ENCODE measurements around the gene KCNE3.
"Not testable (repeated sequence)": the region's sequence is repeated elsewhere in the genome, so short reads cannot be mapped to it uniquely, and the experiment has no call there.

KCNE3 gene

DNA sequence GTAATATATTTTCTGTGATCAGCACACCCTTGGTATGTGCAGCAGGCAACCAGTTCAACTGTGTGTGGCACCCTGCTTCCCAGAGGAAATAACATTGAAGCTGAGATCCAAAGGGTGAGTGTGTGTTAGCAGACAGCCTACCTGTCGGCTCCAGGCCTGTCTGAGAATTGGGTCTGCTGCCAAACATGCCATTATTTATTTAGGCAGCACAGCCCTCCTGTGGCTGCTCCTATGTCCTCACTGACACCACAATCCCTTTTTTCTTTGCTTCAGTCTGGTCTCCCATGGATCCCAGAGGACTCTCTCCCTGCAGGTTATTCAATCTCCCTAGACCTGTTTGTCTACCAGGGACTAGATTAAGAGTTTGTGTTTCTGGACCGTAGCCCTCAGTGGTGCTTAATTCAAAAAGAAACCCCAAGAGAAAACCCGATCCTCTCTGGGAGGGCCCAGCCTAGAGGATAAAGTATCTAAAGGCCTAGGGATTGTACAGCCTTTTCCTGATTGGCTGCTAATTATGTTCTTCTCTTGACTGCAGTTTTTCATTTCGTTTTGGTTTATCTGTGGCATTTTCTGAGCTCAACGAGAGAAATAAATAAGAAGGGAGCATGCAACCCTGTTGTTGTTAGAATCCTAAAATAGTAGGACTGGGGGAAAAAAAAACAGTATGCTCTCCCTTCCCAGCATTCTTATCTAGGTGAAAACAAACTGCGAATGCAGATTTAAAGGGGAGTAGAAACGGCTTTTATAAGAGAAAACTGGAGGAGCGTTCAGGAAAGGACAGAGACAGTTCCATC, 24.1 kb downstream of the KCNE3 start:
- no peak for DNase-seq (ENCODE audit: low spot score)

DNA sequence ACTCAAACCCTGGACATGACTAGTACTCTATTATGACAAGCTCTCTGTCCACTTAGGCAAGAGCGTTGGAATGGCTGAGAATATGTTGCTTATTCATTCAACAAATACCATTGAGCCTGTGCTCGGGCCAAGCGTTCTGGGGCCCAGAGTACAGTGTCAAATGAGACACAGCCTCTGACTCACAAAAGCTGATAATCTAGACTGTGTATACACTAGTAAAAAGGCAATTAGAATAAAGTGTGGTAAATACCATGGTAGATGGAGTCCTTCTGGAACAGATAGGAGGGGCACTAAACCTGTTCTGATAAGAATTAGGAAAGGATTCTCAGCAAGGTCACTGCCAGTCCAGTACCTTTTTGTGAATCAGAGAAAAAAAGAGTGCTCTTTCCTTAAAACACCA, 24.7 kb downstream of the KCNE3 start:
- DNase-seq (ENCODE audit: low spot score) = no peak

- no peak for DNase-seq (ENCODE audit: low spot score)
Observed at GRCh38 chr11:74438681-74439080, 28.7 kb downstream of the KCNE3 start.

- DNase-seq (ENCODE audit: low spot score) = no peak
Observed at GRCh38 chr11:74437441-74438042, 29.8 kb downstream of the KCNE3 start.

- DNase-seq (ENCODE audit: low spot score) = no peak
Observed at GRCh38 chr11:74434528-74434927, 32.8 kb downstream of the KCNE3 start.

- DNase-seq (ENCODE audit: low spot score) = no peak
Observed at GRCh38 chr11:74429205-74429604, 38.1 kb downstream of the KCNE3 start.

DNA sequence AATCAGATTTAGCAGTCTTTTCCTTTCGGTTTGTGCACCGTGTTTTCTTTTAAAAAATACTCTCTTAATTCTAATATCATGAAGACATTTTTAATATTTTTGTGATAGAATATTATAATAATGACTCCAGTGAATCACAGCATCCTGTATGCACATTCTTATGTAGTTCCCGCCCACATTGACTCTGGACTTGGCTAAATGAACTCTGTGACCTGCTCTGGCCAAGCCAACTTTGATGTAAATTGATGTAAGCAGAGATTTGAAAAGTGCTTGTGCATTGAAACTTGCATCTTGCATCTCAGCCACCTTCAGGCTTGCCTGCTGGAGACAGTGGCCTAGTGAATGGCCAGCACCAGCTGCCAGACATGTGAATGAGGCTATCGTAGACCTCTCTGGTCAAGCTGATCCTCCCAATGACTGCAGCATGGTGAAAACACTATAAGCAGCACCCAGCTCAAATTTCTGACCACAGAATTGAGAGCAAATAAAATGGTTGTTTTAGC, 39.9 kb downstream of the KCNE3 start:
- no peak for DNase-seq (ENCODE audit: low spot score)

DNA sequence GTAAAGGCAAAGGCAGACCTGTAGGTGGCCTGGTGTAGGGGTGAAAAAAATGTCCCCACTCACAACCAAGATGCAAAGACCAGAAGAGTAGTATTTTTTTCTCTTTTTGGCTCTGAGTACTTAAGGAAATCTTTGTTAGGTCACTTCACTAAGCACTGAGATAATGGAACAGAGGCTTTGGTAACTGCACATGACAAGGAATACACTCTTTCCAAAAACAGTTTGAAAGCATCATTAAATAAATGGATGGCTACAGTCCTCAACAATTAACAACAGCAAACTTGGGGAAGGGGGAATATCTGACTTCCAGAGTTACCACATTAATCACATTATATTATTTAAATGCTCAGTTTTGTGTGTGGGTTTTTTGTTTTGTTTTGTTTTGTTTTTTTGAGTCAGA, 42.2 kb downstream of the KCNE3 start:
- no peak for DNase-seq (ENCODE audit: low spot score)

GRCh38 chr11:74418509-74418895, 48.8 kb downstream of the KCNE3 start:
- no peak for DNase-seq (ENCODE audit: low spot score)

- DNase-seq (ENCODE audit: low spot score) = no peak
Observed at GRCh38 chr11:74417860-74418508, 49.4 kb downstream of the KCNE3 start.

- DNase-seq (ENCODE audit: low spot score) = no peak
Observed at GRCh38 chr11:74417379-74417804, 50.0 kb downstream of the KCNE3 start.

- not testable (repeated sequence) for DNase-seq (ENCODE audit: low spot score)
Observed at GRCh38 chr11:74416974-74417373, 50.4 kb downstream of the KCNE3 start.

DNA sequence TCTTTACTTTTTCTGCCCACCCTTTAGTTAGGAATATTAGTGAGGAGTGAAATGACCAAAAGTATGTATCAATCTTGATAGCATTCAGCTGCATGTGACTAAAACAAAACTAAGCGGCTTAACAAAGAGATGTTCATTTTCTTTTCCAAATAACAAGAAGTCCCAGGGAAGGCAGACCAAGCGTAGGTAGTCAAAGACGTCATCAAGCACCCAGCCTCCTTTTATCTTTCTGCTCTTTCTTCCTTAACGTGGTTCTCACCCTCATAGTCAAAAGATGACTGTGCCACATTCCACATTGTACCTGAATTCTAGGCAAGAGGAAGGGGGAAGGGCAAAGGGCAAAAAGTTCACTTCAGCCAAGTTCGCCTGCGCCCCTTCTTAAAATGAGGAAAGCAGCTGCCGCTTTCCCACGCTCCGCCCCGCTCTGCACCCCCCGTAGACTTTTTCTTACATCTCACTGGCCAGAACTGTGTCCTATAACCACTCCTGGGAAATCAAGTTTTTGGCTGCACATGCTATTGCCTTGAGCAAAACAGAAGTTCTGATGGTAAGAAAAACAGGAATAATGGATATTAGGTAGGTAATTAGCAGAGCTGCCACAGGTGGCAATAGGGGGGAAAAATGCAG, 54.5 kb downstream of the KCNE3 start:
- DNase-seq (ENCODE audit: low spot score) = no peak

DNA sequence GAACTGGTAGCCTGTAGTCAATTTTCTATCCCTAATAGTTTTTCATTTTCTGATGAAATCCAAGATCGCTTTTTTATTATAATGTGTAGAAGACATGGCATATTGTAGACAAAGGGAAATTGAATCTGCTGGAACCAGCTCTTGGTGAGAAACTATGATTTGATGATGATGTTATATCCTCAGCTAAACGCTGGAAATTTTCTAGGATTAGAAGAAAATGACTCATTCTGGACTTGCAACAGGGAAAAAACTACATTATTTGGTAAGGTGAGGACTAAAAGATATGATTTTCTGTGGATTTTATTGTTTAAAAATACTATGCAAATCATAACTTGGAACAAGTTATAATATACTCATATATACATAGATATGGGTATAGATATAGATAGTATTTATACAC, 55.0 kb downstream of the KCNE3 start:
- DNase-seq (ENCODE audit: low spot score) = no peak

GRCh38 chr11:74409633-74410032, 57.7 kb downstream of the KCNE3 start:
- DNase-seq (ENCODE audit: low spot score) = no peak
